Measurements from ENCODE around the gene PANX1. TPM values are rescaled to one million over a fixed set of nuclear protein-coding genes. Genes with fewer than 3 reads are reported as not detected.

Gene PANX1
- total RNA-seq, 1 donor from 2014 or later, result 42.1 TPM

DNA sequence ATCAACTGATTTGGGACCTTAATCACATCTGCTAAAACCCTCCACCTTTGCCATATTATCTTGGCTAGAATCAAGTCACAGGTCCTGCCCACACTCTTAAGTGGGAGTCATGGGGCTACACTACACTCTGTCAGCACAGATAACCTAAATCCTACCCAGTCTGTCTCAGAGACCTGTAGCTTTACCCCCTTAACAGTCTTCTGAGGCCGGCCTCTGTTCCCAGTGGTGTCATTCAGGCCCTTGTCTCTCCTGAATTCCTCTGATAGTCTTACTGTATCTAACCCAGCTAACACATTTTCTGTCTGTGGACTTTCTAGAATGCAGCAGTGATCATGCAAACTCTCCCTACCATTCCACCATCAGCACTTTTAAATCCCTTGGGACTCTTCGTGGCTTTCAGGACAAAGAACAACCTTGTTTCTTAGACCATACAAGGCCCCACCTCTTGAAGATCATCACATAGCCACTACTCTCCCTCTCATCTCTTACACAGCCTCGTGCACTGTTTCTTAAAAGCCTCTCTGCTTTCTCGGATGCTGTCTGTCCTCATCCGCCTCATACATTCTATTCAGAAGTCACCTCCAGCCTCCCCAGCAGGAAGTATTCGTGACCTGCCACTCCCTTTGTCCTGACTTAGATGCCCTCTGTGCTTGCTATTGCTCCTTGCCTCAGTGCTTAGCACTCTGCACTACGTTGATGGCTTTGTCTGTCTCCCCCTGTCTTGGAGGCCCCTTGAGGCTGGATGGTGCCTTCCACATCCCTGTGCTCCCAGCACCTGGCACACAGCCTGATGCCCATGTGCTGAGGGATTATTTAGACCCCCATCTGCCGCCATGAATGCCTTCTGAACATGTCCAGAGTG lies 57.9 kb downstream of the PANX1 start:
- no peak overlapping the region for H3K4me3 ChIP-seq (ENCODE audit: insufficient read depth, low read depth, low read length)
- H2AFZ ChIP-seq (ENCODE audit: low read depth, low read length), result no peak overlapping the region
- H3K27me3 ChIP-seq (ENCODE audit: insufficient read depth, low read length), result no peaks in the 10 kb centered on the region
- no peak for DNase-seq (ENCODE audit: low read depth)
- H3K4me1 ChIP-seq (ENCODE audit: insufficient read depth, low read length), result peaks cover 8% of the 10 kb centered on the region
- Mint-ChIP-seq H3K36me3 (ENCODE audit: low read depth, unreplicated experiment) (peaks cover 4% of the 10 kb centered on the region), H3K27ac (ENCODE audit: unreplicated experiment) (no peak overlapping the region), H3K9me3 (ENCODE audit: unreplicated experiment) (peaks cover 5% of the 10 kb centered on the region), H3K4me1 (ENCODE audit: low read depth, unreplicated experiment) (peaks cover 13% of the 10 kb centered on the region), H3K4me3 (ENCODE audit: unreplicated experiment) (no peak overlapping the region), H3K27me3 (ENCODE audit: low read depth, unreplicated experiment) (no peaks in the 10 kb centered on the region)
- H4K20me1 ChIP-seq (ENCODE audit: insufficient read depth, low read length), result peaks cover 14% of the 10 kb centered on the region
- no peak for FAIRE-seq
- H3K36me3 ChIP-seq (ENCODE audit: insufficient read depth, low read length), result peaks cover 6% of the 10 kb centered on the region
- peak overlapping the region; percentile 47 for H3K27ac ChIP-seq (ENCODE audit: low read depth, low read length)
- TF ChIP-seq, protein P1, sequence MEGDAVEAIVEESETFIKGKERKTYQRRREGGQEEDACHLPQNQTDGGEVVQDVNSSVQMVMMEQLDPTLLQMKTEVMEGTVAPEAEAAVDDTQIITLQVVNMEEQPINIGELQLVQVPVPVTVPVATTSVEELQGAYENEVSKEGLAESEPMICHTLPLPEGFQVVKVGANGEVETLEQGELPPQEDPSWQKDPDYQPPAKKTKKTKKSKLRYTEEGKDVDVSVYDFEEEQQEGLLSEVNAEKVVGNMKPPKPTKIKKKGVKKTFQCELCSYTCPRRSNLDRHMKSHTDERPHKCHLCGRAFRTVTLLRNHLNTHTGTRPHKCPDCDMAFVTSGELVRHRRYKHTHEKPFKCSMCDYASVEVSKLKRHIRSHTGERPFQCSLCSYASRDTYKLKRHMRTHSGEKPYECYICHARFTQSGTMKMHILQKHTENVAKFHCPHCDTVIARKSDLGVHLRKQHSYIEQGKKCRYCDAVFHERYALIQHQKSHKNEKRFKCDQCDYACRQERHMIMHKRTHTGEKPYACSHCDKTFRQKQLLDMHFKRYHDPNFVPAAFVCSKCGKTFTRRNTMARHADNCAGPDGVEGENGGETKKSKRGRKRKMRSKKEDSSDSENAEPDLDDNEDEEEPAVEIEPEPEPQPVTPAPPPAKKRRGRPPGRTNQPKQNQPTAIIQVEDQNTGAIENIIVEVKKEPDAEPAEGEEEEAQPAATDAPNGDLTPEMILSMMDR (IDR thresholded peaks at IDR 0.05; ENCODE audit: insufficient read depth, low read depth, low read length), result no peak
- TF ChIP-seq EZH2 (IDR thresholded peaks at IDR 0.05; ENCODE audit: insufficient read depth, low read length), result no peak
- H3K9me3 ChIP-seq (ENCODE audit: insufficient read depth, low read depth, low read length), result no peaks in the 10 kb centered on the region
- no peak overlapping the region for H3K9ac ChIP-seq (ENCODE audit: low read length)
- H3K4me2 ChIP-seq (ENCODE audit: low read length), result no peak overlapping the region
- H3K79me2 ChIP-seq (ENCODE audit: insufficient read depth, low read length), result no peaks in the 10 kb centered on the region

DNA sequence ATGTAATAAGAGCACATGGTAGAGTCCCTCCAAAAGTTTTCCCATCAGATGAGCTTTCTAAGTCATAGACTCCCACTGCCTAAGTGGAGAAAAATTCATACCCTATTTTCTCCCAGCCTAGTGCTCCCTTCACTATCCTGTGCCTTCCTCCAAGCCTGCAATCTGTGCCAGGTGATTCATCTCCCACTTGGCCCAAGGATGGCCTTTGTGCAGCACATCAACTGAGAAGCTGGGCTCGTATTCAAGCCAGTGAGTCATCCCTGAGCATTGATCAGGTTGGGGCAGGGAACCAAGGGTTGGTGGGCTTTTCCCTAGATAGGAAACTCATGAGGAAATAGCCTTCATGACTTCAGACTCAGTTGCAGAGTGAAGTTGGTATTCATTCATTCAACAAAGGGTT lies 64.6 kb downstream of the PANX1 start:
- Mint-ChIP-seq H3K27me3 (ENCODE audit: low read depth, unreplicated experiment) (no peaks in the 10 kb centered on the region), H3K4me1 (ENCODE audit: low read depth, unreplicated experiment) (no peaks in the 10 kb centered on the region), H3K9me3 (ENCODE audit: unreplicated experiment) (peaks cover 5% of the 10 kb centered on the region), H3K27ac (ENCODE audit: unreplicated experiment) (no peak overlapping the region), H3K4me3 (ENCODE audit: unreplicated experiment) (no peak overlapping the region), H3K36me3 (ENCODE audit: low read depth, unreplicated experiment) (peaks cover 6% of the 10 kb centered on the region)
- peak; percentile 90 for DNase-seq (ENCODE audit: low read depth)
- H3K4me2 ChIP-seq (ENCODE audit: low read length), result peak overlapping the region; percentile 12
- H3K27me3 ChIP-seq (ENCODE audit: insufficient read depth, low read length), result no peaks in the 10 kb centered on the region
- H3K36me3 ChIP-seq (ENCODE audit: insufficient read depth, low read length), result no peaks in the 10 kb centered on the region
- H3K79me2 ChIP-seq (ENCODE audit: insufficient read depth, low read length), result no peaks in the 10 kb centered on the region
- no peaks in the 10 kb centered on the region for H3K9me3 ChIP-seq (ENCODE audit: insufficient read depth, low read depth, low read length)
- H3K4me3 ChIP-seq (ENCODE audit: insufficient read depth, low read depth, low read length), result no peak overlapping the region
- H3K9ac ChIP-seq (ENCODE audit: low read length), result no peak overlapping the region
- TF ChIP-seq, protein P1 (IDR thresholded peaks at IDR 0.05; ENCODE audit: insufficient read depth, low read depth, low read length), result no peak
- no peak for TF ChIP-seq EZH2 (IDR thresholded peaks at IDR 0.05; ENCODE audit: insufficient read depth, low read length)
- peaks cover 10% of the 10 kb centered on the region for H3K4me1 ChIP-seq (ENCODE audit: insufficient read depth, low read length)
- H4K20me1 ChIP-seq (ENCODE audit: insufficient read depth, low read length), result no peaks in the 10 kb centered on the region
- no peak overlapping the region for H3K27ac ChIP-seq (ENCODE audit: low read depth, low read length)
- peak; percentile 60 for FAIRE-seq
- no peak overlapping the region for H2AFZ ChIP-seq (ENCODE audit: low read depth, low read length)

DNA sequence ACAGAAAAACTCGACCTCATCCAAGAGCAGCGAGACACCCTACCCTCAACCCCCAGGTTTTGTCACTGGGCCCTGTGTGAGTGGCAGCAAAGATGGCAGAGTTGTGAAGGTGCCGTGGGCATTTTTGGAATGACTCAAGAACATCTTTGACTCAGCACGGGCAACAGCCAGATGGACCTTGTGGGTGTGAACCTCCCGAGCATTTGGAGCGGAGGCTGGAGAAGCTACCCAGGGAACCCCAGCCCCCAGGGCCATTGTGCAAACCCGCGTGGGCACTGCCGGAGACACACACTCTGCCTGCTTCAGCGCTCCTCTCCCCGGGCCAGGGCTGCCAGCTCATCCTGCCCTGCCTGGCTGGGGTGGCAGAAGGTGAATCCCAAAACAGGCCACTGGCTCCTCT lies 66.1 kb downstream of the PANX1 start:
- no peak overlapping the region for H3K27ac Mint-ChIP-seq (ENCODE audit: unreplicated experiment)
- no peak overlapping the region for H3K4me3 ChIP-seq (ENCODE audit: insufficient read depth, low read depth, low read length)
- H4K20me1 ChIP-seq (ENCODE audit: insufficient read depth, low read length), result no peaks in the 10 kb centered on the region
- H3K9ac ChIP-seq (ENCODE audit: low read length), result no peak overlapping the region
- no peak overlapping the region for H3K4me3 Mint-ChIP-seq (ENCODE audit: unreplicated experiment)
- H3K27ac ChIP-seq (ENCODE audit: low read depth, low read length), result no peak overlapping the region
- no peak overlapping the region for H2AFZ ChIP-seq (ENCODE audit: low read depth, low read length)
- H3K4me2 ChIP-seq (ENCODE audit: low read length), result no peak overlapping the region
- H3K79me2 ChIP-seq (ENCODE audit: insufficient read depth, low read length), result no peaks in the 10 kb centered on the region
- H3K27me3 ChIP-seq (ENCODE audit: insufficient read depth, low read length), result no peaks in the 10 kb centered on the region
- H3K9me3 ChIP-seq (ENCODE audit: insufficient read depth, low read depth, low read length), result no peaks in the 10 kb centered on the region
- no peak for TF ChIP-seq EZH2 (IDR thresholded peaks at IDR 0.05; ENCODE audit: insufficient read depth, low read length)
- TF ChIP-seq, protein P1 (IDR thresholded peaks at IDR 0.05; ENCODE audit: insufficient read depth, low read depth, low read length), result no peak
- peaks cover 5% of the 10 kb centered on the region for H3K9me3 Mint-ChIP-seq (ENCODE audit: unreplicated experiment)
- peaks cover 15% of the 10 kb centered on the region for H3K4me1 ChIP-seq (ENCODE audit: insufficient read depth, low read length)
- H3K36me3 Mint-ChIP-seq (ENCODE audit: low read depth, unreplicated experiment), result peaks cover 6% of the 10 kb centered on the region
- FAIRE-seq (no peak), DNase-seq (ENCODE audit: low read depth) (no peak)
- H3K4me1 Mint-ChIP-seq (ENCODE audit: low read depth, unreplicated experiment), result no peaks in the 10 kb centered on the region
- H3K27me3 Mint-ChIP-seq (ENCODE audit: low read depth, unreplicated experiment), result no peaks in the 10 kb centered on the region
- H3K36me3 ChIP-seq (ENCODE audit: insufficient read depth, low read length), result no peaks in the 10 kb centered on the region

All from astrocyte (in vitro differentiated cells and primary cell).